ENCODE measurements around the gene CDH3. TPM values are rescaled to one million over a fixed set of nuclear protein-coding genes. Genes with fewer than 3 reads are reported as not detected.

Gene CDH3
- total and polyA plus RNA-seq, 2 of the 13 experiments (the other 11 are each of a cell fraction or from before 2014, with no cell fraction given): 0.11 TPM; not detected in 1

GRCh38 chr16:68737046-68737729 is 92.1 kb downstream of the CDH3 start, which contains the start of gene CDH1 (continued):
- no peak for TF ChIP-seq TRAFD1 (CRISPR knock-in tag; IDR thresholded peaks at IDR 0.05; ENCODE audit: borderline replicate concordance)
- TF ChIP-seq BHLHE40 (IDR thresholded peaks at IDR 0.05; ENCODE audit: low read length): no peak
- TF ChIP-seq MAF1 (CRISPR knock-in tag; IDR thresholded peaks at IDR 0.05; ENCODE audit: borderline replicate concordance): no peak
- TF ChIP-seq TFDP2 (CRISPR knock-in tag; IDR thresholded peaks at IDR 0.05): no peak; the same call in 1 of the 2 replicates
- TF ChIP-seq PCBP2 (optimal IDR thresholded peaks at IDR 0.05; ENCODE audit: low read depth, low read length, poor library complexity, severe bottlenecking): no peak
- TF ChIP-seq ZNF136 (CRISPR knock-in tag; IDR thresholded peaks at IDR 0.05; ENCODE audit: low read depth): no peak
- peak; percentile 13; the same call in 1 of the 2 replicates for TF ChIP-seq HDAC2 (CRISPR knock-in tag; IDR thresholded peaks at IDR 0.05)
- TF ChIP-seq MAZ (IDR thresholded peaks at IDR 0.05; ENCODE audit: borderline replicate concordance, low read depth, low read length): no peak
- no peak for TF ChIP-seq MAZ (CRISPR knock-in tag; IDR thresholded peaks at IDR 0.05; ENCODE audit: low read depth)
- TF ChIP-seq EZH2 (conservative IDR thresholded peaks at IDR 0.05; ENCODE audit: low read depth, low read length): no peak
- no peak for TF ChIP-seq REPIN1 (CRISPR knock-in tag; IDR thresholded peaks at IDR 0.05; ENCODE audit: borderline replicate concordance, low read depth)
- no peak for TF ChIP-seq CSRNP2 (CRISPR knock-in tag; conservative IDR thresholded peaks at IDR 0.05; ENCODE audit: low read depth)
- TF ChIP-seq AHR (CRISPR knock-in tag; IDR thresholded peaks at IDR 0.05): no peak
- TF ChIP-seq ZFY (CRISPR knock-in tag; IDR thresholded peaks at IDR 0.05): no peak
- no peak for TF ChIP-seq NPAS2 (CRISPR knock-in tag; IDR thresholded peaks at IDR 0.05; ENCODE audit: borderline replicate concordance)
- no peak for TF ChIP-seq ZNF343 (CRISPR knock-in tag; IDR thresholded peaks at IDR 0.05)
- no peak for TF ChIP-seq ZNF761 (CRISPR knock-in tag; conservative IDR thresholded peaks at IDR 0.05)
- no peak for TF ChIP-seq NFAT5 (CRISPR knock-in tag; IDR thresholded peaks at IDR 0.05)
